Liver (tissue), 3 donors: ENCODE results near the gene AQP9.

Experiments
- CTCF ChIP-seq: fragments of 150-350 bp; IDR thresholded peaks from 2 replicates; pipeline ENCODE4 v1.5.1; 2017; ENCODE audit warnings: improper control_type of control experiment, low read depth, low read length; ENCODE audit not compliant: missing input control
- FOXA1 ChIP-seq: IDR thresholded peaks from 2 replicates; pipeline ENCODE4 v1.6.1; 2016; ENCODE audit warnings: antibody characterized with exemption
- GABPA ChIP-seq, 2 donors: IDR thresholded peaks in 1 of 2; conservative IDR thresholded peaks in 1 of 2; 2 replicates each; pipeline ENCODE4 v1.6.1; 2016; ENCODE audit warnings: antibody characterized with exemption in 2 of 2, mild to moderate bottlenecking in 1 of 2, moderate library complexity in 1 of 2
- JUND ChIP-seq, 2 donors: IDR thresholded peaks; 2 replicates each; pipeline ENCODE4 v1.6.1; 2016; ENCODE audit warnings: antibody characterized with exemption in 2 of 2
- MAX ChIP-seq: IDR thresholded peaks from 2 replicates; pipeline ENCODE4 v1.6.1; 2016; ENCODE audit warnings: antibody characterized with exemption
- NR2F2 ChIP-seq: IDR thresholded peaks from 2 replicates; pipeline ENCODE4 v1.6.1; 2016; ENCODE audit warnings: antibody characterized with exemption
- RAD21 ChIP-seq, 2 donors: IDR thresholded peaks; 2 replicates each; pipeline ENCODE4 v1.6.1; 2016; ENCODE audit warnings: antibody characterized with exemption in 2 of 2, mild to moderate bottlenecking in 2 of 2
- TAF1 ChIP-seq: conservative IDR thresholded peaks from 2 replicates; pipeline ENCODE4 v1.6.1; 2016; ENCODE audit warnings: antibody characterized with exemption, mild to moderate bottlenecking
- TF ChIP-seq, protein P1 (sequence below): IDR thresholded peaks from 2 replicates; pipeline ENCODE4 v1.6.1; 2016; ENCODE audit warnings: antibody characterized with exemption, mild to moderate bottlenecking
- TF ChIP-seq, protein P2 (sequence below): IDR thresholded peaks from 2 replicates; pipeline ENCODE4 v1.6.1; 2016; ENCODE audit warnings: antibody characterized with exemption
- donor health status: healthy.
- donor health status: healthy.

- TF ChIP-seq CTCF: no peak
- TF ChIP-seq MAX: no peak
- TF ChIP-seq, protein P1, sequence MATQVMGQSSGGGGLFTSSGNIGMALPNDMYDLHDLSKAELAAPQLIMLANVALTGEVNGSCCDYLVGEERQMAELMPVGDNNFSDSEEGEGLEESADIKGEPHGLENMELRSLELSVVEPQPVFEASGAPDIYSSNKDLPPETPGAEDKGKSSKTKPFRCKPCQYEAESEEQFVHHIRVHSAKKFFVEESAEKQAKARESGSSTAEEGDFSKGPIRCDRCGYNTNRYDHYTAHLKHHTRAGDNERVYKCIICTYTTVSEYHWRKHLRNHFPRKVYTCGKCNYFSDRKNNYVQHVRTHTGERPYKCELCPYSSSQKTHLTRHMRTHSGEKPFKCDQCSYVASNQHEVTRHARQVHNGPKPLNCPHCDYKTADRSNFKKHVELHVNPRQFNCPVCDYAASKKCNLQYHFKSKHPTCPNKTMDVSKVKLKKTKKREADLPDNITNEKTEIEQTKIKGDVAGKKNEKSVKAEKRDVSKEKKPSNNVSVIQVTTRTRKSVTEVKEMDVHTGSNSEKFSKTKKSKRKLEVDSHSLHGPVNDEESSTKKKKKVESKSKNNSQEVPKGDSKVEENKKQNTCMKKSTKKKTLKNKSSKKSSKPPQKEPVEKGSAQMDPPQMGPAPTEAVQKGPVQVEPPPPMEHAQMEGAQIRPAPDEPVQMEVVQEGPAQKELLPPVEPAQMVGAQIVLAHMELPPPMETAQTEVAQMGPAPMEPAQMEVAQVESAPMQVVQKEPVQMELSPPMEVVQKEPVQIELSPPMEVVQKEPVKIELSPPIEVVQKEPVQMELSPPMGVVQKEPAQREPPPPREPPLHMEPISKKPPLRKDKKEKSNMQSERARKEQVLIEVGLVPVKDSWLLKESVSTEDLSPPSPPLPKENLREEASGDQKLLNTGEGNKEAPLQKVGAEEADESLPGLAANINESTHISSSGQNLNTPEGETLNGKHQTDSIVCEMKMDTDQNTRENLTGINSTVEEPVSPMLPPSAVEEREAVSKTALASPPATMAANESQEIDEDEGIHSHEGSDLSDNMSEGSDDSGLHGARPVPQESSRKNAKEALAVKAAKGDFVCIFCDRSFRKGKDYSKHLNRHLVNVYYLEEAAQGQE: no peak
- TF ChIP-seq GABPA (IDR thresholded peaks at IDR 0.05 in 1 of 2, conservative IDR thresholded peaks at IDR 0.05 in 1 of 2): no peak
- no peak for TF ChIP-seq NR2F2
- TF ChIP-seq TAF1: no peak
- TF ChIP-seq JUND (IDR thresholded peaks at IDR 0.05): no peak
- TF ChIP-seq FOXA1: no peak
- TF ChIP-seq RAD21 (IDR thresholded peaks at IDR 0.05): no peak
- TF ChIP-seq, protein P2, sequence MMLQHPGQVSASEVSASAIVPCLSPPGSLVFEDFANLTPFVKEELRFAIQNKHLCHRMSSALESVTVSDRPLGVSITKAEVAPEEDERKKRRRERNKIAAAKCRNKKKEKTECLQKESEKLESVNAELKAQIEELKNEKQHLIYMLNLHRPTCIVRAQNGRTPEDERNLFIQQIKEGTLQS: no peak
Measured at GRCh38 chr15:58224068-58224467, 85.9 kb downstream of the AQP9 start.
